T-helper 2 cell treated with Interferon-gamma antibody and Interleukin-4, amounts not matched to agents 5 μg/mL and 100 μg/mL, for 36 hours (primary cell): ENCODE measurements around the gene RIMS4.
A peak's percentile ranks its signal among the peaks of the same experiment; 100 is the strongest.

Experiments
- DNase-seq: peaks from one replicate; pipeline ENCODE4 v3.0.0; 2021; ENCODE audit warnings: low spot score
- H3K27ac Mint-ChIP-seq: one replicate; pipeline ENCODE4 v1.8.0; 2021; ENCODE audit warnings: mild to moderate bottlenecking, mixed read lengths
- H3K27me3 Mint-ChIP-seq: one replicate; pipeline ENCODE4 v1.8.0; 2021; ENCODE audit warnings: low read depth, mixed read lengths
- H3K36me3 Mint-ChIP-seq: one replicate; pipeline ENCODE4 v1.8.0; 2021; ENCODE audit warnings: low read depth, mixed read lengths
- H3K4me1 Mint-ChIP-seq: one replicate; pipeline ENCODE4 v1.8.0; 2021; ENCODE audit warnings: low read depth, mixed read lengths
- H3K4me3 Mint-ChIP-seq: one replicate; pipeline ENCODE4 v1.8.0; 2022; ENCODE audit warnings: mild to moderate bottlenecking, moderate library complexity, mixed read lengths
- H3K9me3 Mint-ChIP-seq: one replicate; pipeline ENCODE4 v1.8.0; 2021; ENCODE audit warnings: mixed read lengths

RIMS4 gene

DNA sequence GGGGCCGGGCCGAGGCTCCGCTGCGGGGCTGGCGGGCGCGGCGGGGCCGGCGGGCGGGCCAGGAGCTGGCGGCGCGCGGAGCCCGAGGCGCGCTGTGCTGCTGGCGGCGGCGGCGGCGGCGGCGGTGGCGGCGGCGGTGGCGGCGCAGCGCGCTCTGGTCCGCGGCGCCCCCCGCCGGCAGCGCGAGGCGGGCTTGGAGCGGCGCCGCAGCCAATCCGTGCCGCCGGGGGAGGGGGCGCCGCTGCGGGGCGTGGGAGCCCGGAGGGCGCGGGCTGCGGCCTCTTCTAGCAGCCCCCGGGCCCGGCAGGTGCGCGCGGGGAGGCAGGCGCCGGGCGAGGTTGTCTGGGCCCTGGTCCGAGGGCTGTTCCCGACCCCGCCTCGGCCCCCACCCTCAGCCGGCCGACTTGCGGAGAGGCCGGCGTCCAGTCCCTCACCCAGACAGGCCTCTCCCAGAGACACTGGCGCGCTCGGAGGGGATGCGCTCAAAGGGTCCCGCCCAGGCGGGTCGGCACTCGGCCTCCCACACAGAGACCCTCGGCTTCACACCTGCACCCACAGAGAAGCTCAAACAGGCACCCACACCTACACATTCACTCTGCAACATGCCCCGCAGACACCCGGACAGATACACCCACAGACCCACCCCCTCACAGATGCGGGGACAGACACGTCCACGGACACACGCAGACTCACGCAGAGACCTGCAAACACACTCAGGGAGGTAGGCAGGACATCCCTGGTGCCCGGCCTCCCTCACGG, at the start of gene RIMS4:
Gene RIMS4, minus strand, starts transcription at position 156 of the 759 bp plus-strand sequence. CDS start 275 bp downstream, outside the sequence.
- Mint-ChIP-seq H3K36me3 (no peaks in the 10 kb centered on the region), H3K27ac (no peak within 1 kb of the TSS), H3K27me3 (peaks cover 47% of the 10 kb centered on the region), H3K4me3 (peak within 1 kb of the TSS; percentile 28), H3K9me3 (no peaks in the 10 kb centered on the region), H3K4me1 (no peaks in the 10 kb centered on the region)
- DNase-seq: no peak

DNA sequence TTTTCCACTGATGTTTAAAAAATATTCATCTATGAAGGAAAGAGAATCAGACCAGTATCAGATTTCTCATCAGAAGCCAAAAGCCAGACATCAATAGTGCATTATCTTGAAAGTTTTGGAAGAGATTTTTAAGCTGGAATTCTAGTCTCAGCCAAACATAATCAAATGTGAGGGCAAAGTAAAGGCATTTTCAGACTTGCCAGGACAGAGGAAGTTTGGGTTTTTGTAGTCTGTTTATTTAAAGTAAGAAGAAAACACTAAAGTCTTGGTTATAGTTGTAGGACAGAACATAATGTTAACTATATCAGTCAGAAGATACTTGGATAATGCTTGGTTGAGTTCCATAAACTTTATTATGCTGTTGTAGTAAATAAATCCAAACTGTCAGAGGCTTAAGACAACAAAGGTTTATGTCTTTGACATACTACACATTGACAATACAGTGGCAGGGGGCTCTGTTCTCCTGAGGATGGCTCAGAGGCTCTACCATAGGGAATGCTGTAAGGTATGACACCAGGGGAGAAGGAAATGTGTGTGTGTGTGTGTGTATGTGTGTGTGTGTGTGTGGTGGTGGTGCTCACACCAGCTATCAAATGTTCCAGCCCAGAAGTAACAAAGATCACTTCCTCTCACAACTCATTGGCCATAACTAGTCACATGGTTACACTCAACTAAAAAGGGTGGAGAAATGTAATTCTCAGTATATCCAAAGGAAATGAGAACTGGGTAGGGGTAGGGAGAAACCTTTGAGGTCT, 48.4 kb upstream of the RIMS4 start:
- Mint-ChIP-seq H3K27ac (peak overlapping the region; percentile 34), H3K4me1 (peaks cover 12% of the 10 kb centered on the region), H3K36me3 (no peaks in the 10 kb centered on the region), H3K4me3 (no peak overlapping the region), H3K27me3 (peaks cover 3% of the 10 kb centered on the region), H3K9me3 (peaks cover 16% of the 10 kb centered on the region)
- DNase-seq: no peak

DNA sequence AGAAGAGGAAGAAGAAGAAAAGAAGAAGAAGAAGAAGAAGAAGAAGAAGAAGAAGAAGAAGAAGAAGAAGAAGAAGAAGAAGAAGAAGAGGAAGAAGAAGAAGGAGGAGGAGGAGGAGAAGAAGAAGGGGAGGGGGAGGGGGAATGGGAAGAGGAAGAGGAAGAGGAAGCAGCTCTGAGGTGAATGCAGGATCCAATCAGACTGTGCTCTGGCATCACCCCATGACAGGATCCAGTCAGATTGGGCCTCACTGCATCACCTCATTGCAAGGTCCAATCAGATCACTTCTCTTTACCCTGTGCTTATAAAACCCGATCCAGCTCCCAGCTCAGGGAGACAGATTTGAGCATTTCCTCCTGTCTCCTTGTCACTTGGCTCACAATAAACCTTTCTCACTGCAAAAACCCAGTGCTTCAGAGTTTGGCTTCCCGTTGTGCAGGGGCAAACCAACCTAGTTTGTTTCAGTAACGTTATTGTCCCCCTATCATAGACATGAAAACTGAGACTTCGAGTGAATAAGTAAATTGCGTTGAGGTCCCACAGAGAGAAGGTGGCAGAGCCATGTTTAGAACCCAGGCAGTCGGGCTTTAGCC, 46.6 kb upstream of the RIMS4 start:
- Mint-ChIP-seq H3K36me3 (no peaks in the 10 kb centered on the region), H3K27ac (no peak overlapping the region), H3K27me3 (peaks cover 8% of the 10 kb centered on the region)

DNA sequence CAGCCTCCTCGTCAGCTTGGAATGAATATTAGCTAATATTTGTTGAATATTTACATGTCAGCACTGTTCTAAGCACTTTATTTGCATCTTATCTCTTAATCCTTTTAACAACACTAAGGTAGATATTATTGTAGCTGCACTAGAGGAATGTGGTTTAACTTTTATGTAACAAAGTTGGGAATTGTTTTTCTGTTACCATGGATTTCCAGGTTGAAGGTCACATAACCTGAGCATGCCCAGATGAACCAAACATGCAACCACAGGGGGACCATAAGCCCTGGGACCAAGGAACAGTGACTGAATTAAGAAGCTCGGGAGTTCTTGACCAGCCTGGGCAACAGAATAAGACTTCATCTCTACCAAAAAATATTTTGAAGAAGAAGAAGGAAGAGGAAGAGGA, 46.1 kb upstream of the RIMS4 start:
- Mint-ChIP-seq H3K9me3 (peaks cover 16% of the 10 kb centered on the region), H3K27me3 (peaks cover 8% of the 10 kb centered on the region), H3K4me3 (no peak overlapping the region), H3K27ac (no peak overlapping the region), H3K36me3 (no peaks in the 10 kb centered on the region), H3K4me1 (peaks cover 12% of the 10 kb centered on the region)
- DNase-seq: no peak

More for the DNA sequence above, 46.6 kb upstream of the RIMS4 start:
- no peak overlapping the region for H3K4me3 Mint-ChIP-seq
- H3K4me1 Mint-ChIP-seq: peaks cover 12% of the 10 kb centered on the region
- H3K9me3 Mint-ChIP-seq: peaks cover 16% of the 10 kb centered on the region
- no peak for DNase-seq

DNA sequence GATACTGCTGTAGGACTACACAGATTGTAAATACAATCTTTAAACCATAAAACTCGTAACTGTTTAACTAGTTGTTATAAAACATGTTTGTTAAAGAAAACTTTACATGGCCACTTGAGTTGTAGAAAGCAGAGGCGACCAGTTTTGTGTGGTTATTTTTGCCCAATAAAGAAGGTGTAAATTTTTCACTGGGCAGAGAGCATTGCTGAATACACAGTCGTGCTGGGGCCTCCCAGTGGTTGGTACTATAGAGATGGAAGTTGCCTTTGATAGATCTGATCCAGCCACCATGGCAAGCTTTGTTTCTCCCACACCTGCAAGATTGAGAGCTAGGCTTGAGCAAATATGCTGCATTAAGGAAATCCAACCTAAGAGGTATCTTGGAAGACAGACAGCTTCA, 41.2 kb upstream of the RIMS4 start:
- DNase-seq: no peak
- Mint-ChIP-seq H3K4me1 (peaks cover 3% of the 10 kb centered on the region), H3K27me3 (peaks cover 21% of the 10 kb centered on the region), H3K4me3 (no peak overlapping the region), H3K9me3 (peaks cover 10% of the 10 kb centered on the region), H3K27ac (no peak overlapping the region), H3K36me3 (no peaks in the 10 kb centered on the region)

DNA sequence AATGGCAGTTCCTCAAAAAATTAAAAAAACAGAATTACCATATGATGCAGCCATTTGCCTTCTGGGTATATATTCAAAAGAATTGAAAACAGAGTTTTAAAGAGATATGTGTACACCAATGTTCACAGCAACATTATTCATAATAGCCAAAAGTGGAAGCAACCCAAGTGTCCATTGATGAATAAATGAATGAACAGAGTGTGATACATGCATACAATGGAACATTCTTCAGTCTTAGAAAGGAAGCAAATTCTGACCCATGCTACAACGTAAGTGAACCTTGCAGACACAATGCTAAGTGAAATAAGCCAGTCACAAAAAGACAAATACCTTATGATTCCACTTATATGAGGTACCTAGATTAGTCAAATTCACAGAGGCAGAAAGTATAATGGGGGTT, 40.5 kb upstream of the RIMS4 start:
- Mint-ChIP-seq H3K9me3 (peaks cover 5% of the 10 kb centered on the region), H3K4me1 (no peaks in the 10 kb centered on the region), H3K36me3 (no peaks in the 10 kb centered on the region), H3K4me3 (no peak overlapping the region), H3K27me3 (peaks cover 21% of the 10 kb centered on the region), H3K27ac (no peak overlapping the region)
- no peak for DNase-seq

DNA sequence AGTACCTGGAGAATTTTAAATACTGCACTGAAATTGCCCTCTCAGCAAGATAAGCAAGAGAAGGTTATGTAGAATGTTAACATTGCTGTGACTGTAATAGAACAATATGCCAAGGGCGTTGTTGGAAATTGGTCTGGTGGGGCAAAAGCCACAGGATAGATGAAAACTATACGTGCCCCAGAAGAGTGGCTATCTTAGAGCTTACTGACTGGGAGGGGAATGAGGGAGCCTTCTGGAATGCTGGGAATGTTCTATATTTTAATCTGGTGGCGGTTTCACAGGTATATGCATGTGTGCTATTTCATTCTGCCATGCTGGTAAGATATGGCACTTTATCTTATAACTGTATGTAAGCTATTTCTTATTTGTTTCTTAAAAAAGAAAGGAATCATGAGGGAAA, 39.9 kb upstream of the RIMS4 start:
- peaks cover 21% of the 10 kb centered on the region for H3K27me3 Mint-ChIP-seq
- H3K4me3 Mint-ChIP-seq: no peak overlapping the region
- DNase-seq: no peak
- H3K27ac Mint-ChIP-seq: no peak overlapping the region
- H3K36me3 Mint-ChIP-seq: no peaks in the 10 kb centered on the region
- no peaks in the 10 kb centered on the region for H3K4me1 Mint-ChIP-seq
- peaks cover 4% of the 10 kb centered on the region for H3K9me3 Mint-ChIP-seq

DNA sequence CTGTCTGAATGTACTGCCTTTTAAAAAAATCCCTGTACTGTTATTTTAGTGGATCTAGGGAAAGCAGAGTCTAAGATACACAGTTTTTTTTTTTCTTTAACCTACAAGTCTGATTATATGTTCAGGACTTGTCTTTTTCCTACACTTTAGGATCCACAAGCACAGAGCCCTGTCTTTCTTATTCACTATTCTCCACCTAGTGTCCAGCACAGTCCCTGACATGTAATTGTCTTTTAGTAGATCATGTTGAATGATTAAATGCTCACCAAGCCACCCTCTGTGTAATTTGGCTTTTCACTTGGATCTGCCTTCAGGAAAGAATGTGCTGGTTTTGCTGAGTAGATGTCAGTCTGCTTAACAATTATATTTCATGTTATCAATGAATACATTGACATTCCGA, 39.4 kb upstream of the RIMS4 start:
- Mint-ChIP-seq H3K36me3 (no peaks in the 10 kb centered on the region), H3K9me3 (no peaks in the 10 kb centered on the region), H3K27me3 (peaks cover 18% of the 10 kb centered on the region), H3K4me3 (no peak overlapping the region), H3K27ac (no peak overlapping the region), H3K4me1 (no peaks in the 10 kb centered on the region)
- DNase-seq: no peak

DNA sequence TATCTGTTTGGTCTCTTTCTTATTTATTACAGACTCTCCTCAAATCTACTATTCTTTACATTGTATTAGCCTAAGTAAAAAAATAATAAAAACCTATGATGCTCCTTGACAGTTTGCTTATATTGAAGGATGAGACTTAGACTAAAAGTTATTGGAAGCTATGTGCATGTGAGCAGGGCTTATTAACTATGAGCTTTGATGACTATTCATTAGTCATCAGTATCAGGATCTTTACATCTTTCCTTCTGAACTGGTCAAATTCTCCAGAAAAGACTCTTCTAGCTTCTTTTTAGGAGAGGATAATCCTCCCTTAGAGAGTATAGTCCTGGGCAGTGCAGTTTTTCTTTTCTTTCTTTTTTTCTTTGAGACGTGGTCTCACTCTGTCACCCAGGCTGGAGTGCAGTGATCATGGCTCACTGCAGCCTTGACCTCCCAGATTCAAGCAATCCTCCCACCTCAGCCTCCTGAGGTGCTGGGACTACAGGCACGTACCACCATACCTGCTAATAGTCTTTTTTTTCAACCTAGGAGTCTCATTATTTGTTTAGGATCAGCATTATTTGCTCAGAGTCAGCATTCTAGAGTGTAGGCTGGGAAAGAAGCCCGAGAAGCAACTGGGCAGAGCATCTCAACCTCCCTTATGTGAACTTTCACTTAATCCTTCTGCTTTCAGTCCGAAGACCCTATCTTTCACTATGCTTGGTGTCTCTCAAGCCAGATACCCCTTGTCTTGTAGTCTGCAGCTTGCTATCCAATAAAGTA, 38.1 kb upstream of the RIMS4 start:
- Mint-ChIP-seq H3K9me3 (no peaks in the 10 kb centered on the region), H3K4me1 (no peaks in the 10 kb centered on the region), H3K4me3 (no peak overlapping the region), H3K27ac (no peak overlapping the region), H3K36me3 (no peaks in the 10 kb centered on the region), H3K27me3 (peaks cover 16% of the 10 kb centered on the region)
- no peak for DNase-seq

DNA sequence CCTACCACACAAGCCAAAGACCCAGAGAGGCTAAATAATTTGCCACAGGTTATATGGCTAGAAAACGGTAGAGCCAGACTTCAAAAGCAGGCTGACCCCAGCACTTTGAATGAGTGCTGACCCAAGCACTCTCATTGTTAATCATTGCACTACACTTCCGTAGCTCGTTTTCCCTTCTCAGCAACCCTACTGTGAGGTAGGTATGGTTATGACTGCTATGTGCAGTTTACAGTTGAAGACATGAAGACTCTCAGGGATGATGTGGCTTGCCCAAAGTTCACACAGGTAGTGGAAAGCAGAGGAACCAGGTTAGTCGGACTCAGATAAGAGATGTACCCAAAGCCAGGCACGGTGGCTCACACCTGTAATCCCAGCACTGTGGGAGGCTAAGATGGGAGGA, 33.5 kb upstream of the RIMS4 start:
- no peak for DNase-seq
- Mint-ChIP-seq H3K9me3 (no peaks in the 10 kb centered on the region), H3K4me3 (no peak overlapping the region), H3K27ac (no peak overlapping the region), H3K36me3 (no peaks in the 10 kb centered on the region), H3K4me1 (no peaks in the 10 kb centered on the region), H3K27me3 (peaks cover 6% of the 10 kb centered on the region)

DNA sequence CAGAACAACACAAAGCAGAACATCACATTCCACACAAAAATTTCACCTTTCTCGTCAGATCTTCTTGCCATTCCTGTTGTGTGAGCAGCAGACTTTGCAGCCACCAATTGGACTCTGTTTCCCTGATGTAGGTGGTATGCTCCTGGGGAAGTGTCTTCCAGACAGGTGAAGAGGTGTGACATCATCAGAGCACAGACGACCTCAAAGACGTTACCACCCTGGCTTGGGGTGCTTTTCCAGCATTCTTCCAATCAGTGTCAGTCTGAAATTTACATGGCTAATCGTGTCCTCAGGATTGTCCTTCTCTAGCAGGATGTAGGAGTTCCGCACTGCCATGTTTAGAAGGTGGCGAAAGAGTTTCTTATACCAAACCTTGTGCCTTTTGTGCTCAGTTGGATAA, 31.6 kb upstream of the RIMS4 start:
- Mint-ChIP-seq H3K27ac (no peak overlapping the region), H3K4me1 (no peaks in the 10 kb centered on the region), H3K36me3 (no peaks in the 10 kb centered on the region), H3K27me3 (no peaks in the 10 kb centered on the region), H3K9me3 (no peaks in the 10 kb centered on the region), H3K4me3 (no peak overlapping the region)
- no peak for DNase-seq

DNA sequence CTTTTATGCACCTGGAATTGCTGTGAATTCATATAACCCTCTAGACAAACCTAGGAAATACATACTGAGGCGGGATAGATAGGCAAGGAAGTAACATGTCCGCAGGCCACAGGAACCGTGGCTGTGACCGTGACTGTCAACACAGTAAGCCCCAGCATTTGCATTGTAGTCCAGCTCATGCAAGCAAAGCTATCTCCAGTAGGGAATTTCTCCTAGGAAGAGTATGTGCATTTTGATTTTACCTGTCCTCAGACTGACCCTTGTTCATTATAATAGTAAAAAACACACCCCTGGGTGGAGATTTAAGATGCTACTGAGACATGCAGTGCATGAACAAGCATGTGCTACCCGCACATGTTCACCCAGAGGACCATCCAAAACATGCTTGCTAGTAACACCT, 30.5 kb upstream of the RIMS4 start:
- H3K36me3 Mint-ChIP-seq: no peaks in the 10 kb centered on the region
- no peaks in the 10 kb centered on the region for H3K9me3 Mint-ChIP-seq
- H3K27ac Mint-ChIP-seq: no peak overlapping the region
- no peaks in the 10 kb centered on the region for H3K27me3 Mint-ChIP-seq
- H3K4me3 Mint-ChIP-seq: no peak overlapping the region
- H3K4me1 Mint-ChIP-seq: no peaks in the 10 kb centered on the region
- DNase-seq: no peak

DNA sequence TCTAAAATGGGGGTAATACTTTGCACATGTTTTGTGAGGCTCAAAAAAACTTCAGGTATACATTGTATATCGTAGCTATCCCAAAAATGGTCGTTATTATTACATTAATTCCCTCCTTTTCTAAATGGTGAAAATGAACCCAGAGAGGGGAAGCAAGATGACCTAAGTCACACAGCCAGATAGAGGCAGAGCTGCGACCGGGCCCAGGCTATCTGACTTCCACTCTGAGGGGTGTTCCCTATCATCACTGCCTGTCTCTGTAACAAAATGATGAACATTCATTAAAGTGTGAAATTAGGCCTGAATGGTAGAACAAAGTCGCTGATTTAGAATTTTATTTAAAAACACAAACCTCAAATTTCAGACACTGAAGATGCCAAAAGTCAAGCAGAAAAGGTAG, 29.1 kb upstream of the RIMS4 start:
- H3K9me3 Mint-ChIP-seq: no peaks in the 10 kb centered on the region
- no peaks in the 10 kb centered on the region for H3K4me1 Mint-ChIP-seq
- H3K36me3 Mint-ChIP-seq: no peaks in the 10 kb centered on the region
- H3K27me3 Mint-ChIP-seq: no peaks in the 10 kb centered on the region
- no peak for DNase-seq
- H3K4me3 Mint-ChIP-seq: no peak overlapping the region
- H3K27ac Mint-ChIP-seq: no peak overlapping the region

DNA sequence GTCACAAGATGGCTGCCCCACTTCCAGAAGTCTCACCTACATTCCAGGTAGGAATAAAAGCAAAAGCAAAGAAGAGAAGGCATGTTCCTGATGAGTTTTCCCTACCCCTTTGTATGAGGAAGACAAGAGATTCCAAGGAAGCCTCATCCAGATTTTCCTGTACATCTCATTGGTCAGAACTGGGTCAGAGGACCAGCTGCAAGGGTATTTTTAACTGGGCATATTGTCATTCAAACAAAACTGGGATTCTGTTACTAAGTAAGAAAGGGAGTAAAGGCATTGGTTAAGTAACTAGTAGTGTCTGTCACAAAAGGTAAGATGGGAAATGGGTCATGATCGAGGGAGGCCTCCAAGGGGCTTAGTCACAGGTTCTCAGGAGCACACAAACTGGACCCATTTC, 28.2 kb upstream of the RIMS4 start:
- H3K9me3 Mint-ChIP-seq: no peaks in the 10 kb centered on the region
- H3K36me3 Mint-ChIP-seq: no peaks in the 10 kb centered on the region
- no peaks in the 10 kb centered on the region for H3K4me1 Mint-ChIP-seq
- no peak overlapping the region for H3K4me3 Mint-ChIP-seq
- DNase-seq: no peak
- H3K27ac Mint-ChIP-seq: no peak overlapping the region
- peaks cover 3% of the 10 kb centered on the region for H3K27me3 Mint-ChIP-seq
